ENCODE data around the gene BID.

BID gene

GRCh38 chr22:17749605-17750395 lies 24.5 kb downstream of the BID start:
- no peak overlapping the region for H3K4me3 ChIP-seq (replicated peaks; ENCODE audit: insufficient read depth, low read length)
- H3K27ac ChIP-seq (replicated peaks): no peak overlapping the region
- H3K27me3 ChIP-seq (ENCODE audit: insufficient read depth, poor library complexity, severe bottlenecking): no peaks in the 10 kb centered on the region
- no peak for TF ChIP-seq GABPA (IDR thresholded peaks at IDR 0.05; ENCODE audit: low read depth)
- no peak for DNase-seq (ENCODE audit: low read depth in 1 of 2, low spot score in 1 of 2)

DNA sequence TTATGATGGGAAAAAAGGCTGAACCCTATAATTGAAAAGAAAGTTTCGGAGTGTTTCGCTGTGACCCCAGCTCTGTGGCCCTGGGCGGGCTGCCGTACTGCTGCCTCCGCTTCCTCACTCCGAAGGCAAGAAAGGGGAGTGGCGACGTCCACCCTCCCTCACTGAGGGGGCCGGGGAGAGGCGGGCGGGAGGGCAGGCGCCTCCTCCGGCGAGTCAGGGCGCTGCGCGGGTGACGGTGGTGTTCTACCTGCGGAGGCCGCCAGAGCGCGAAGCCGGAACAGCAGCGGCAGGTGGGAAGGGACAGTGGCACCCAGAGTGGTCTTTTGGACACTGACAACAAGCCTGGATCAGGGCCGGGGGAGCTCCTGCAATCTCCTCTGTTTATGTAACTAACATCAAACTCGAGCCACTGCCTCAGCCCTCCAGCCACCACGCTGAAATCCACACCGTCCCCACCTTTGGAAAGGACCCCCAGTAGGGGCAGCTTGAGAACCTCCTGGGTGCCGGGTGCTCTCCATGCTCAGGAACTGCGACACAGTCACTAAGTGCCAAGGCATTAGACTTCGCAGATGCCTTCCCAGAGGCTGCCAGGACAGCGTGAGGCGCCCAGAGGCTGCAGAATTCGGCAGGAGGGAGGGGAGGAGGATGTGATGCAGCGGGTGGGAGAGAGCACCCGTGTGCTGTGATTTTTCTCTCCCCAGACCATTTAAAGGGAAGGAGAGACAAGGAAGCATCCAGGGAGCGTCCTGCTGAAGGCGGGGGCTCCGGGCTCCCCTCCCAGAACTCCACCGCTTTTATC lies 25.5 kb downstream of the BID start:
- no peaks in the 10 kb centered on the region for H3K27me3 ChIP-seq (ENCODE audit: insufficient read depth, poor library complexity, severe bottlenecking)
- TF ChIP-seq POLR2AphosphoS5 (IDR thresholded peaks at IDR 0.05; ENCODE audit: low read depth): no peak
- TF ChIP-seq SPI1 (IDR thresholded peaks at IDR 0.05; ENCODE audit: borderline replicate concordance, low read depth): no peak
- no peak for TF ChIP-seq REST (IDR thresholded peaks at IDR 0.05; ENCODE audit: insufficient replicate concordance, low read depth)
- TF ChIP-seq GABPA (IDR thresholded peaks at IDR 0.05; ENCODE audit: low read depth): no peak
- no peak for TF ChIP-seq CTCF (IDR thresholded peaks at IDR 0.05; ENCODE audit: insufficient read depth, low read length)
- no peak for DNase-seq (ENCODE audit: low read depth in 1 of 2, low spot score in 1 of 2)
- H3K27ac ChIP-seq (replicated peaks): no peak overlapping the region
- no peak overlapping the region for H3K4me3 ChIP-seq (replicated peaks; ENCODE audit: insufficient read depth, low read length)

- no peak overlapping the region for H3K27ac ChIP-seq (replicated peaks)
- no peak overlapping the region for H3K4me3 ChIP-seq (replicated peaks; ENCODE audit: insufficient read depth, low read length)
- no peaks in the 10 kb centered on the region for H3K27me3 ChIP-seq (ENCODE audit: insufficient read depth, poor library complexity, severe bottlenecking)
- no peak for TF ChIP-seq CTCF (IDR thresholded peaks at IDR 0.05; ENCODE audit: insufficient read depth, low read length)
- TF ChIP-seq SPI1 (IDR thresholded peaks at IDR 0.05; ENCODE audit: borderline replicate concordance, low read depth): no peak
- TF ChIP-seq GABPA (IDR thresholded peaks at IDR 0.05; ENCODE audit: low read depth): no peak
- TF ChIP-seq POLR2AphosphoS5 (IDR thresholded peaks at IDR 0.05; ENCODE audit: low read depth): no peak
- TF ChIP-seq REST (IDR thresholded peaks at IDR 0.05; ENCODE audit: insufficient replicate concordance, low read depth): no peak
- DNase-seq (ENCODE audit: low read depth in 1 of 2, low spot score in 1 of 2): no peak
Observed at GRCh38 chr22:17746916-17747315, 27.4 kb downstream of the BID start.

GRCh38 chr22:17744430-17744829 lies 29.8 kb downstream of the BID start:
- H3K4me3 ChIP-seq (replicated peaks; ENCODE audit: insufficient read depth, low read length): no peak overlapping the region
- TF ChIP-seq CTCF (IDR thresholded peaks at IDR 0.05; ENCODE audit: insufficient read depth, low read length) (no peak), REST (IDR thresholded peaks at IDR 0.05; ENCODE audit: insufficient replicate concordance, low read depth) (no peak), GABPA (IDR thresholded peaks at IDR 0.05; ENCODE audit: low read depth) (no peak), POLR2AphosphoS5 (IDR thresholded peaks at IDR 0.05; ENCODE audit: low read depth) (no peak), SPI1 (IDR thresholded peaks at IDR 0.05; ENCODE audit: borderline replicate concordance, low read depth) (no peak)
- H3K27me3 ChIP-seq (ENCODE audit: insufficient read depth, poor library complexity, severe bottlenecking): no peaks in the 10 kb centered on the region
- no peak overlapping the region for H3K27ac ChIP-seq (replicated peaks)
- DNase-seq (ENCODE audit: low read depth in 1 of 2, low spot score in 1 of 2): no peak
